Left cardiac atrium (tissue), 4 donors: ENCODE results near the gene OR8S1. TPM values are rescaled to one million over a fixed set of nuclear protein-coding genes. Genes with fewer than 3 reads are reported as not detected.
"Not testable (repeated sequence)": the region's sequence is repeated elsewhere in the genome, so short reads cannot be mapped to it uniquely, and the experiment has no call there.

Source experiments
- ATAC-seq, 2 donors: fragments of 200-7000 bp; cut with Tn5 transposase; one replicate each; pipeline ENCODE4 v1.9.1; 2020; ENCODE audit warnings: mild to moderate bottlenecking in 2 of 2, moderate library complexity in 2 of 2
- DNase-seq: peaks from one replicate; pipeline ENCODE4 v3.0.0-alpha.2; 2020
- intact Hi-C, 2 donors: fragments of 100-400 bp; cut with DNase I; formaldehyde crosslinking; loops; one replicate each; pipeline versions ENCODE4 v1.14.1 to v1.15.1; 2022 to 2023
- total RNA-seq, 2 donors: library from RNA; stranded (reverse); fragmentation: NEBNext Ultra II Directional; extraction: Animal tissue kit (Norgen Biotek cat#: 25700); gene quantifications; one replicate each; pipeline ENCODE4 v1.2.1, GENCODE V29; 2021
- donor health status: DM: no; HTN: yes; CAD: no.
- donor health status: DM: no; HTN: yes; CAD: no; lungs with severe emphysema.
- donor health status: DM: yes; HTN: yes; CAD: no.
- donor health status: Dilated cardiomyopathy.

Gene OR8S1
- total RNA-seq, 2 donors from 2014 or later, result not detected

DNA sequence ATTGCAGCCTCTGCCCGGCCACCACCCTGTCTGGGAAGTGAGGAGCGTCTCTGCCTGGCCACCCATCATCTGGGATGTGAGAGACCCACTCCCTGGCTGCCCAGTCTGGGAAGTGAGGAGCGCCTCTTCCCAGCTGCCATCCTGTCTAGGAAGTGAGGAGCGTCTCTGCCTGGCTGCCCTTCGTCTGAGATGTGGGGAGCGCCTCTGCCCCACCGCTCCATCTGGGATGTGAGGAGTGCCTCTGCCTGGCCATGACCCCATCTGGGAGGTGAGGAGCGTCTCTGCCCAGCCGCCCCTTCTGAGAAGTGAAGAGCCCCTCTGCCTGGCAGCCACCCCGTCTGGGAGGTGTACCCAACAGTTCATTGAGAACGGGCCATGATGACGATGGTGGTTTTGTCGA is 26.2 kb downstream of the OR8S1 start:
- ATAC-seq, intact Hi-C loops: not testable (repeated sequence)

DNA sequence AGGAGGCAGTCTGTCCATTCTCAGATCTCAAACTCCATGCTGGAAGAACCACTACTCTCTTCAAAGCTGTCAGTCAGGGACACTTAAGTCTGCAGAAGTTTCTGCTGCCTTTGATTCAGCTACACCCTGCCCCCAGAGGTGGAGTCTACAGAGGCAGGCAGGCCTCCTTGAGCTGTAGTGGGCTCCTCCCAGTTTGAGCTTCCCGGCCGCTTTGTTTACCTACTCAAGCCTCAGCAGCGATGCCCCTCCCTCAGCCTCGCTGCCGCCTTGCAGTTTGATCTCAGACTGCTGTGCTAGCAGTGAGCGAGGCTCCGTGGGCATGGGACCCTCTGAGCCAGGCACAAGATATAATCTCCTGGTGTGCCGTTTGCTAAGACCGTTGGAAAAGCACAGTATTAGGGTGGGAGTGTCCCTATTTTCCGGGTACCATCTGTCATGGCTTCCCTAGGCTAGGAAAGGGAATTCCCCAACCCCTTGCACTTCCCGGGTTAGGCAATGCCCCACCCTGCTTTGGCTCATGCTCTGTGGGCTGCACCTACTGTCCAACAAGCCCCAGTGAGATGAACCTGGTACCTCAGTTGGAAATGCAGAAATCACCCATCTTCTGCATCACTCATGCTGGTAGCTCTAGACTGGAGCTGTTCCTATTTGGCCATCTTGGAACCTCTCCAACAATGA is 28.4 kb downstream of the OR8S1 start:
- DNase-seq, result not testable (repeated sequence)

More for the DNA sequence above, 26.2 kb downstream of the OR8S1 start:
- DNase-seq, result not testable (repeated sequence)

DNA sequence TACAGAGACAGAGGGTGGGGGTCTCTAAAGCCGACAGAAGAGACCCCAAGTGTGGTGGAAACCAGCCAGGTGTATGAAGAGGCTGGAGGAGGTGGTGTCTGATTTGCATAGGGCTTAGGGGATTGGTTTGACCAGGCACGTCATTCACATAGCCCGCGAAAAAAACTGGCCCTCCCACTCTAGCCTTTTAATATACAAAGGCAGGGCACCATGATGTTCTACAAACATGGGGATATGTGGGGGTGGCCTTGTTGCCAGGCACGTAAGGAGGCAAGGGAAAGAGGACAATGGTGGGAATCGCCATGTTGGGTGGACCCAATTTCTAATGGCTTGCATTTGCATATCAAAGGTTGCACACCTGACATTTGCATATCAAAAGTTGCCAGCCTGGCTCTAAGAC is 31.2 kb downstream of the OR8S1 start:
- no peak for DNase-seq
- intact Hi-C loops, result no loop called here

More for the DNA sequence above, 28.4 kb downstream of the OR8S1 start:
- intact Hi-C loops, ATAC-seq: not testable (repeated sequence)

DNA sequence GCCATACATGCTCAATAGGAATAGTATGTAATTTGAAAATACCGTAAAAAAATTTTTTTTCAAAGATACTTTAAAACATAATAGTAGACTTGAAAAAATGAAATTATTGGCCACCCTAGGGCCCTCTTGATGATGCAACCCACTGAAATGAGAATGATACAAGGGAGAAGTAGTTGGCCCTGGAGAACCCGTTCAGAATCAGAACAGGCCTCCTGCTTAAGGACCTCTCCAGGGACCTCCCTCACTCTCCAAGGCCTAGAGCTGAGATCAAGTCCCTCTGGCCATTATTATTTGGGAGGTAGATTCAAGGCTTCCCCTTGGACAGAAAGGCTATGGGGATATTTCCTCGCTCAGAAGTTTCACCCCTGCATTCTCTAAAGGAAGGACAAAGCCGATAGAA is 32.5 kb downstream of the OR8S1 start:
- DNase-seq, result no peak
- ATAC-seq, result no peak
- intact Hi-C loops, result no loop called here

More for the DNA sequence above, 31.2 kb downstream of the OR8S1 start:
- ATAC-seq, result no peak

DNA sequence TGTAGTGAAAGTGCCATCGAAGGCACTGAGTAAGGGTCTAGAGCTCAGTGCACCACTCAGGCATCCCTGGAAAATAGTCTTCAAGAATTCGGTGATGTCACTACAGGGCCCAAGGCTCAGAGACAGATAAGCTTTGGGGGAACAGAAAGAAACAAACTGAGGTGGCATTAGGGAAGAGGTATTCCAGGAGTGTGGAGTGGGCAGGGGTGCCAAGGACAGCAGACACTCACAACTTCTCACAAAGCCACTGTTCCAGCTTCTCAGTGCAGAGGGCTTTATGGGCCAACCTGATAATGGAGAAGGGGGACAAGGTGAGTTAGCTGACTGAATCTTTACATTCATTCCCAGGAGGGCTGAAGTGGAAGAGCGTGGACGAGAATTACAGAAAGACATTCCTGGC is 42.3 kb downstream of the OR8S1 start:
- intact Hi-C loops, result no loop called here

DNA sequence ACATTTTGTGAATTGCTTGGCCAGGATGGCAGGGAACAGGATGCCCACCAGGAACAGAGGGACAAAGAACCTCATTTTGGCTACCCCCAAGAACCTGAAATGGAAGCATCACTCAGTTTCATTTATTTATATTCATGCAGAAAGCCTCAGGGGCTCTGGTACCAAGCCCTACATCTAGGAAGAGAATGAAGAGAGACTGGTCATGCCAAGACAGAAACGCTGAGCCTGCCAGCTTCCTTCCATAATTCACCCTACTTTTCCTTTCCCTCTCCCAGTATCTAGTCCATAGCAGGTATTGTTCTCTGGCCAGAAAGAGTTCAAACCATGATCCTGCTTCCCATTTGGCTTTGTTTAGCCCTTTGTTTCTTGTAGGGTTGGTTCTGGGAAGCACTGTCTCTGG is 44.5 kb downstream of the OR8S1 start, which contains the start of gene LALBA:
Gene LALBA (minus strand): TSS at position 101 of the 400 bp plus-strand sequence. CDS start 26 bp downstream, at position 75.
- DNase-seq (no peak), ATAC-seq (no peak)
- intact Hi-C loops, result no loop called here

More for the DNA sequence above, 42.3 kb downstream of the OR8S1 start:
- ATAC-seq (no peak), DNase-seq (no peak)

DNA sequence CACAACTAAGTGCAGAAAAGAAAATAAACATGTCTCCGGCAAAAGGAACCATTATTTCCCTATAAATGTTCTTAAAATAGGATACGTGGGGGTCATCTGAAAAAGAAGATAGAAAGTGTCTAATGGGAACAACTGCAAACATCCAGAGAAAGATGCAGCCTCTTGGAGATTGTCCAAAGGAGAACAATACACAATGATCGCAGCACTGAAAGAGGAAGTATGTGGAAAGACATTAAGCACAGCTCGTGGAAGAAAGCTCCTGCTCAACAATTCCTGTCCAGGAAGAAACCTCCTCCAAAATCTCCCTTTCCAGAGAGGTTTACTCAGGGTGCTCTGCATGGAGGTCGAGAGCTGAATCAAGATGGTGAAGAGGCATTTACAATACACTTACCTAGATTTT is 46.9 kb downstream of the OR8S1 start:
- ATAC-seq (no peak), DNase-seq (no peak)
- intact Hi-C loops, result no loop called here

Other genes with a start within 250 kb of the OR8S1 start
- 10 to 100 TPM; 14.3 to 14.4 TPM for gene ZNF641, start 174.7 kb upstream of the OR8S1 start, total RNA-seq
- gene ANP32D, start 53.1 kb upstream of the OR8S1 start, total RNA-seq, result not detected
- gene C12orf54, start 43.1 kb upstream of the OR8S1 start, total RNA-seq, result not detected
- not detected for gene LALBA, start 44.4 kb downstream of the OR8S1 start, total RNA-seq
- gene KANSL2, start 156.6 kb downstream of the OR8S1 start, total RNA-seq, result 10 to 100 TPM; 18.4 to 25.9 TPM
- gene CCNT1, start 191.1 kb downstream of the OR8S1 start, total RNA-seq, result 10 to 100 TPM; 21.2 to 21.7 TPM